ENCODE results near the gene AKAP13. TPM values are rescaled to one million over a fixed set of nuclear protein-coding genes. Genes with fewer than 3 reads are reported as not detected.
"Not testable (repeated sequence)": the region's sequence is repeated elsewhere in the genome, so short reads cannot be mapped to it uniquely, and the experiment has no call there.

Gene AKAP13
- total RNA-seq, 4 donors from 2014 or later, result 57.3 to 178 (median 81.5) TPM

- 49 to 55% methylated on average over 2 of the region's 2 CpGs for WGBS, 2 donors
- DNase-seq, result no peak
- Histone ChIP-seq H3K9me3 (no peaks in the 10 kb centered on the region), H3K4me1 (peaks cover 8 to 83% (median 24%) of the 10 kb centered on the region in 3 donors), H3K27ac (no peak overlapping the region), H3K4me3 (no peak overlapping the region), H3K36me3 (no peaks in the 10 kb centered on the region), H3K27me3 (no peaks in the 10 kb centered on the region)
- TF ChIP-seq CTCF (IDR thresholded peaks at IDR 0.05) (no peak), POLR2A (IDR thresholded peaks at IDR 0.05) (no peak)
- intact Hi-C loops (cut with DNase I), result no loop called here
Measured at GRCh38 chr15:85477061-85477460, 96.7 kb downstream of the AKAP13 start.

GRCh38 chr15:85477730-85478129, 97.3 kb downstream of the AKAP13 start:
- H3K27ac ChIP-seq, result no peak overlapping the region
- TF ChIP-seq CTCF (IDR thresholded peaks at IDR 0.05) (peak in 1 of 6 experiments; percentile 18), POLR2A (IDR thresholded peaks at IDR 0.05) (no peak)
- WGBS, 2 donors, result 34 to 65% methylated on average over 4 of the region's 4 CpGs
- DNase-seq, result no peak
- no peak overlapping the region for H3K4me3 ChIP-seq
- H3K36me3 ChIP-seq, result no peaks in the 10 kb centered on the region
- H3K27me3 ChIP-seq, result no peaks in the 10 kb centered on the region
- intact Hi-C loops (cut with DNase I), result no loop called here
- no peaks in the 10 kb centered on the region for H3K9me3 ChIP-seq
- peaks cover 8 to 89% (median 28%) of the 10 kb centered on the region in 3 donors for H3K4me1 ChIP-seq

- no peaks in the 10 kb centered on the region for H3K36me3 ChIP-seq
- intact Hi-C loops (cut with DNase I), result no loop called here
- no peak for TF ChIP-seq POLR2A (IDR thresholded peaks at IDR 0.05)
- TF ChIP-seq CTCF (IDR thresholded peaks at IDR 0.05), result no peak
- H3K9me3 ChIP-seq, result no peaks in the 10 kb centered on the region
- H3K4me1 ChIP-seq, result peaks cover 8 to 90% (median 34%) of the 10 kb centered on the region in 3 donors
- H3K4me3 ChIP-seq, result no peak overlapping the region
- H3K27me3 ChIP-seq, result no peaks in the 10 kb centered on the region
- 28 to 55% methylated on average over 4 of the region's 4 CpGs for WGBS, 2 donors
- no peak for DNase-seq
- H3K27ac ChIP-seq, result peak overlapping the region in 3 of 4 donors; percentile 15 to 37 (median 23)
Measured at GRCh38 chr15:85479071-85479647, 98.8 kb downstream of the AKAP13 start.

- no peak overlapping the region for H3K4me3 ChIP-seq
- TF ChIP-seq CTCF (IDR thresholded peaks at IDR 0.05) (no peak), POLR2A (IDR thresholded peaks at IDR 0.05) (no peak)
- no peaks in the 10 kb centered on the region for H3K36me3 ChIP-seq
- no peak overlapping the region for H3K27ac ChIP-seq
- peaks cover 8 to 88% (median 20%) of the 10 kb centered on the region in 3 donors for H3K4me1 ChIP-seq
- DNase-seq, result no peak
- WGBS, 2 donors, result 77 to 79% methylated on average over 6 of the region's 6 CpGs
- intact Hi-C loops (cut with DNase I), result no loop called here
- H3K27me3 ChIP-seq, result no peaks in the 10 kb centered on the region
- no peaks in the 10 kb centered on the region for H3K9me3 ChIP-seq
Measured at GRCh38 chr15:85480923-85481322, 100.5 kb downstream of the AKAP13 start.

- H3K4me3 ChIP-seq; DNase-seq; H3K27me3 ChIP-seq; H3K9me3 ChIP-seq; intact Hi-C loops (cut with DNase I); H3K36me3 ChIP-seq: not testable (repeated sequence)
- H3K4me1 ChIP-seq, result peaks cover 8 to 84% (median 19%) of the 10 kb centered on the region in 3 donors
- peak overlapping the region in 2 of 4 donors; percentile 68 to 74 for H3K27ac ChIP-seq
Measured at GRCh38 chr15:85481543-85481942, 101.1 kb downstream of the AKAP13 start.

- TF ChIP-seq POLR2A (IDR thresholded peaks at IDR 0.05), result no peak
- no peak for TF ChIP-seq CTCF (IDR thresholded peaks at IDR 0.05)
- peak overlapping the region in 1 of 4 donors; percentile 6 for H3K4me3 ChIP-seq
- no peak for DNase-seq
- peak overlapping the region; percentile 32 to 75 (median 71) for H3K27ac ChIP-seq
- peaks cover 8 to 70% (median 17%) of the 10 kb centered on the region in 3 donors for H3K4me1 ChIP-seq
- H3K27me3 ChIP-seq, result no peaks in the 10 kb centered on the region
- no peaks in the 10 kb centered on the region for H3K9me3 ChIP-seq
- intact Hi-C loops (cut with DNase I), result no loop called here
- H3K36me3 ChIP-seq, result peaks cover 0 to 7% (median 0%) of the 10 kb centered on the region in 3 donors
- WGBS, 2 donors, result 14 to 18% methylated on average over 6 of the region's 6 CpGs
Measured at GRCh38 chr15:85482894-85483293, 102.5 kb downstream of the AKAP13 start.

- WGBS, 2 donors, result 60 to 69% methylated on average over 1 of the region's 1 CpG
- Histone ChIP-seq H3K27ac (peak overlapping the region in 1 of 4 donors; percentile 48), H3K4me1 (peaks cover 4 to 59% (median 17%) of the 10 kb centered on the region in 3 donors), H3K36me3 (peaks cover 0 to 12% (median 0%) of the 10 kb centered on the region in 3 donors)
- H3K9me3 ChIP-seq; H3K27me3 ChIP-seq; intact Hi-C loops (cut with DNase I); H3K4me3 ChIP-seq; DNase-seq: not testable (repeated sequence)
Measured at GRCh38 chr15:85483955-85484354, 103.6 kb downstream of the AKAP13 start.

GRCh38 chr15:85484923-85485322, 104.5 kb downstream of the AKAP13 start:
- Histone ChIP-seq H3K4me1 (peaks cover 0 to 56% (median 13%) of the 10 kb centered on the region in 3 donors), H3K36me3 (peaks cover 0 to 12% (median 0%) of the 10 kb centered on the region in 3 donors), H3K27ac (peak overlapping the region in 2 of 4 donors; percentile 35 to 48)
- H3K9me3 ChIP-seq; intact Hi-C loops (cut with DNase I); H3K27me3 ChIP-seq; H3K4me3 ChIP-seq; DNase-seq: not testable (repeated sequence)

Measured in esophagus squamous epithelium (tissue), 5 donors.